HL-60 (cell line): ENCODE measurements around the gene NPEPL1.

Experiments used
- POLR2AphosphoS5 ChIP-seq: IDR thresholded peaks from 2 replicates; pipeline ENCODE4 v1.6.1; 2012; ENCODE audit warnings: low read depth
- SPI1 ChIP-seq: IDR thresholded peaks from 2 replicates; pipeline ENCODE4 v1.6.1; 2012; ENCODE audit warnings: low read depth, mild to moderate bottlenecking, borderline replicate concordance
- TF ChIP-seq, protein P1 (sequence below): IDR thresholded peaks from one replicate; pipeline ENCODE4 v1.5.1; 2011; ENCODE audit warnings: low read length, control low read depth, inconsistent platforms; ENCODE audit not compliant: insufficient read depth
- TF ChIP-seq, protein P2 (sequence below): IDR thresholded peaks from 2 replicates; pipeline ENCODE4 v1.6.1; 2012; ENCODE audit warnings: low read depth; ENCODE audit not compliant: insufficient replicate concordance

- TF ChIP-seq, protein P1, sequence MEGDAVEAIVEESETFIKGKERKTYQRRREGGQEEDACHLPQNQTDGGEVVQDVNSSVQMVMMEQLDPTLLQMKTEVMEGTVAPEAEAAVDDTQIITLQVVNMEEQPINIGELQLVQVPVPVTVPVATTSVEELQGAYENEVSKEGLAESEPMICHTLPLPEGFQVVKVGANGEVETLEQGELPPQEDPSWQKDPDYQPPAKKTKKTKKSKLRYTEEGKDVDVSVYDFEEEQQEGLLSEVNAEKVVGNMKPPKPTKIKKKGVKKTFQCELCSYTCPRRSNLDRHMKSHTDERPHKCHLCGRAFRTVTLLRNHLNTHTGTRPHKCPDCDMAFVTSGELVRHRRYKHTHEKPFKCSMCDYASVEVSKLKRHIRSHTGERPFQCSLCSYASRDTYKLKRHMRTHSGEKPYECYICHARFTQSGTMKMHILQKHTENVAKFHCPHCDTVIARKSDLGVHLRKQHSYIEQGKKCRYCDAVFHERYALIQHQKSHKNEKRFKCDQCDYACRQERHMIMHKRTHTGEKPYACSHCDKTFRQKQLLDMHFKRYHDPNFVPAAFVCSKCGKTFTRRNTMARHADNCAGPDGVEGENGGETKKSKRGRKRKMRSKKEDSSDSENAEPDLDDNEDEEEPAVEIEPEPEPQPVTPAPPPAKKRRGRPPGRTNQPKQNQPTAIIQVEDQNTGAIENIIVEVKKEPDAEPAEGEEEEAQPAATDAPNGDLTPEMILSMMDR: no peak
- TF ChIP-seq POLR2AphosphoS5: no peak
- TF ChIP-seq, protein P2, sequence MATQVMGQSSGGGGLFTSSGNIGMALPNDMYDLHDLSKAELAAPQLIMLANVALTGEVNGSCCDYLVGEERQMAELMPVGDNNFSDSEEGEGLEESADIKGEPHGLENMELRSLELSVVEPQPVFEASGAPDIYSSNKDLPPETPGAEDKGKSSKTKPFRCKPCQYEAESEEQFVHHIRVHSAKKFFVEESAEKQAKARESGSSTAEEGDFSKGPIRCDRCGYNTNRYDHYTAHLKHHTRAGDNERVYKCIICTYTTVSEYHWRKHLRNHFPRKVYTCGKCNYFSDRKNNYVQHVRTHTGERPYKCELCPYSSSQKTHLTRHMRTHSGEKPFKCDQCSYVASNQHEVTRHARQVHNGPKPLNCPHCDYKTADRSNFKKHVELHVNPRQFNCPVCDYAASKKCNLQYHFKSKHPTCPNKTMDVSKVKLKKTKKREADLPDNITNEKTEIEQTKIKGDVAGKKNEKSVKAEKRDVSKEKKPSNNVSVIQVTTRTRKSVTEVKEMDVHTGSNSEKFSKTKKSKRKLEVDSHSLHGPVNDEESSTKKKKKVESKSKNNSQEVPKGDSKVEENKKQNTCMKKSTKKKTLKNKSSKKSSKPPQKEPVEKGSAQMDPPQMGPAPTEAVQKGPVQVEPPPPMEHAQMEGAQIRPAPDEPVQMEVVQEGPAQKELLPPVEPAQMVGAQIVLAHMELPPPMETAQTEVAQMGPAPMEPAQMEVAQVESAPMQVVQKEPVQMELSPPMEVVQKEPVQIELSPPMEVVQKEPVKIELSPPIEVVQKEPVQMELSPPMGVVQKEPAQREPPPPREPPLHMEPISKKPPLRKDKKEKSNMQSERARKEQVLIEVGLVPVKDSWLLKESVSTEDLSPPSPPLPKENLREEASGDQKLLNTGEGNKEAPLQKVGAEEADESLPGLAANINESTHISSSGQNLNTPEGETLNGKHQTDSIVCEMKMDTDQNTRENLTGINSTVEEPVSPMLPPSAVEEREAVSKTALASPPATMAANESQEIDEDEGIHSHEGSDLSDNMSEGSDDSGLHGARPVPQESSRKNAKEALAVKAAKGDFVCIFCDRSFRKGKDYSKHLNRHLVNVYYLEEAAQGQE: no peak
- no peak for TF ChIP-seq SPI1
Measured at GRCh38 chr20:58701431-58702160, 9.0 kb downstream of the NPEPL1 start.
